Subcutaneous abdominal adipose tissue (tissue), 5 donors: ENCODE data around the gene NOG.
A peak's percentile ranks its signal among the peaks of the same experiment; 100 is the strongest.

Source experiments
- H3K27ac ChIP-seq: one replicate; pipeline ENCODE4 v1.7.0; 2013; ENCODE audit warnings: low read depth, mild to moderate bottlenecking, inconsistent platforms, low read length, moderate library complexity
- H3K27me3 ChIP-seq, 5 donors: one replicate each; pipeline ENCODE4 v1.7.0; 2013; ENCODE audit warnings: low read length in 5 of 5, inconsistent platforms in 1 of 5; ENCODE audit not compliant: control insufficient read depth in 5 of 5, insufficient read depth in 4 of 5
- H3K36me3 ChIP-seq, 5 donors: one replicate each; pipeline ENCODE4 v1.7.0; 2013; ENCODE audit warnings: low read length in 5 of 5; ENCODE audit not compliant: control insufficient read depth in 5 of 5, insufficient read depth in 5 of 5
- H3K4me1 ChIP-seq, 5 donors: one replicate each; pipeline ENCODE4 v1.7.0; 2013; ENCODE audit warnings: low read length in 5 of 5, mild to moderate bottlenecking in 3 of 5, moderate library complexity in 1 of 5; ENCODE audit not compliant: control insufficient read depth in 5 of 5, insufficient read depth in 5 of 5
- H3K4me3 ChIP-seq, 5 donors: one replicate each; pipeline ENCODE4 v1.7.0; 2013; ENCODE audit warnings: low read length in 5 of 5, low read depth in 1 of 5
- H3K9ac ChIP-seq, 5 donors: one replicate each; pipeline ENCODE4 v1.7.0; 2013; ENCODE audit warnings: low read length in 5 of 5, mild to moderate bottlenecking in 4 of 5, moderate library complexity in 3 of 5
- H3K9me3 ChIP-seq, 5 donors: one replicate each; pipeline ENCODE4 v1.7.0; 2013; ENCODE audit warnings: low read length in 5 of 5; ENCODE audit not compliant: control insufficient read depth in 5 of 5
- donor health status: healthy.
- donor health status: healthy.
- donor health status: healthy.
- donor health status: healthy.
- donor health status: healthy.

Gene NOG

GRCh38 chr17:56593646-56594319 lies at the start of gene NOG:
NOG (plus strand) TSS chr17:56593699; CDS start chr17:56594224, 525 bp downstream.
- H3K36me3 ChIP-seq = no peaks in the 10 kb centered on the region
- no peaks in the 10 kb centered on the region for H3K9me3 ChIP-seq
- peaks cover 20 to 53% (median 49%) of the 10 kb centered on the region in 5 donors for H3K27me3 ChIP-seq
- no peak within 1 kb of the TSS for H3K9ac ChIP-seq
- H3K27ac ChIP-seq = no peak within 1 kb of the TSS
- peak within 1 kb of the TSS; percentile 59 to 74 (median 69) for H3K4me3 ChIP-seq
- peaks cover 0 to 42% (median 36%) of the 10 kb centered on the region in 5 donors for H3K4me1 ChIP-seq

- H3K27me3 ChIP-seq = peaks cover 0 to 6% (median 0%) of the 10 kb centered on the region in 5 donors
- no peaks in the 10 kb centered on the region for H3K36me3 ChIP-seq
- peaks cover 0 to 4% (median 0%) of the 10 kb centered on the region in 5 donors for H3K9me3 ChIP-seq
- no peak overlapping the region for H3K4me3 ChIP-seq
- H3K9ac ChIP-seq = no peak overlapping the region
- no peak overlapping the region for H3K27ac ChIP-seq
- no peaks in the 10 kb centered on the region for H3K4me1 ChIP-seq
Measured at GRCh38 chr17:56545106-56545505, 48.4 kb upstream of the NOG start.

- Histone ChIP-seq H3K27ac (no peak overlapping the region), H3K36me3 (no peaks in the 10 kb centered on the region), H3K9ac (no peak overlapping the region), H3K4me3 (no peak overlapping the region), H3K9me3 (peaks cover 0 to 5% (median 0%) of the 10 kb centered on the region in 5 donors), H3K27me3 (peaks cover 0 to 6% (median 0%) of the 10 kb centered on the region in 5 donors), H3K4me1 (no peaks in the 10 kb centered on the region)
Measured at GRCh38 chr17:56545930-56546329, 47.6 kb upstream of the NOG start.

GRCh38 chr17:56548661-56549060 lies 44.8 kb upstream of the NOG start:
- H3K9me3 ChIP-seq = peaks cover 0 to 19% (median 8%) of the 10 kb centered on the region in 5 donors
- H3K4me1 ChIP-seq = no peaks in the 10 kb centered on the region
- H3K4me3 ChIP-seq = no peak overlapping the region
- no peaks in the 10 kb centered on the region for H3K36me3 ChIP-seq
- peaks cover 0 to 6% (median 0%) of the 10 kb centered on the region in 5 donors for H3K27me3 ChIP-seq
- no peak overlapping the region for H3K27ac ChIP-seq
- H3K9ac ChIP-seq = no peak overlapping the region

GRCh38 chr17:56549501-56549900 lies 44.0 kb upstream of the NOG start:
- Histone ChIP-seq H3K27ac (no peak overlapping the region), H3K9ac (no peak overlapping the region), H3K27me3 (peaks cover 0 to 3% (median 0%) of the 10 kb centered on the region in 5 donors), H3K4me1 (no peaks in the 10 kb centered on the region), H3K9me3 (peaks cover 0 to 19% (median 8%) of the 10 kb centered on the region in 5 donors), H3K4me3 (no peak overlapping the region), H3K36me3 (no peaks in the 10 kb centered on the region)

GRCh38 chr17:56557682-56558081 lies 35.8 kb upstream of the NOG start:
- Histone ChIP-seq H3K4me3 (no peak overlapping the region), H3K9me3 (peaks cover 0 to under 1% (median 0%) of the 10 kb centered on the region in 5 donors), H3K36me3 (no peaks in the 10 kb centered on the region), H3K9ac (no peak overlapping the region), H3K4me1 (peaks cover 0 to 10% (median 9%) of the 10 kb centered on the region in 5 donors), H3K27ac (no peak overlapping the region), H3K27me3 (no peaks in the 10 kb centered on the region)

GRCh38 chr17:56558088-56558487 lies 35.4 kb upstream of the NOG start:
- H3K27me3 ChIP-seq = no peaks in the 10 kb centered on the region
- H3K4me1 ChIP-seq = peaks cover 0 to 10% (median 9%) of the 10 kb centered on the region in 5 donors
- no peak overlapping the region for H3K4me3 ChIP-seq
- no peak overlapping the region for H3K27ac ChIP-seq
- no peak overlapping the region for H3K9ac ChIP-seq
- no peaks in the 10 kb centered on the region for H3K9me3 ChIP-seq
- no peaks in the 10 kb centered on the region for H3K36me3 ChIP-seq

GRCh38 chr17:56570199-56570598 lies 23.3 kb upstream of the NOG start:
- H3K4me1 ChIP-seq = no peaks in the 10 kb centered on the region
- peaks cover 0 to 6% (median 4%) of the 10 kb centered on the region in 5 donors for H3K27me3 ChIP-seq
- H3K4me3 ChIP-seq = no peak overlapping the region
- no peaks in the 10 kb centered on the region for H3K9me3 ChIP-seq
- no peak overlapping the region for H3K9ac ChIP-seq
- H3K27ac ChIP-seq = no peak overlapping the region
- no peaks in the 10 kb centered on the region for H3K36me3 ChIP-seq

- H3K27me3 ChIP-seq = peaks cover 2 to 6% (median 4%) of the 10 kb centered on the region in 5 donors
- no peak overlapping the region for H3K9ac ChIP-seq
- no peaks in the 10 kb centered on the region for H3K36me3 ChIP-seq
- no peaks in the 10 kb centered on the region for H3K9me3 ChIP-seq
- no peak overlapping the region for H3K4me3 ChIP-seq
- H3K27ac ChIP-seq = no peak overlapping the region
- no peaks in the 10 kb centered on the region for H3K4me1 ChIP-seq
Measured at GRCh38 chr17:56571456-56571855, 22.0 kb upstream of the NOG start.

GRCh38 chr17:56577190-56577842 lies 16.2 kb upstream of the NOG start:
- Histone ChIP-seq H3K4me1 (no peaks in the 10 kb centered on the region), H3K27ac (no peak overlapping the region), H3K4me3 (no peak overlapping the region), H3K36me3 (no peaks in the 10 kb centered on the region), H3K27me3 (peaks cover 7 to 19% (median 12%) of the 10 kb centered on the region in 5 donors), H3K9ac (no peak overlapping the region), H3K9me3 (no peaks in the 10 kb centered on the region)
